GM19099 (cell line): ENCODE measurements around the gene PNCK.

Source experiments
- POLR2A ChIP-seq: IDR thresholded peaks from 3 replicates; pipeline ENCODE4 v1.6.1; 2011; ENCODE audit warnings: low read depth; ENCODE audit not compliant: insufficient read length; ENCODE audit errors: extremely low read depth

The PNCK gene

GRCh38 chrX:153687121-153688039, 13.8 kb upstream of the PNCK start, which contains the start of gene SLC6A8:
Gene SLC6A8 (plus strand): TSS chrX:153687926. CDS start chrX:153688575, 649 bp downstream.
- TF ChIP-seq POLR2A = no peak

- no peak for TF ChIP-seq POLR2A
These were observed 13.1 kb upstream of the PNCK start for GRCh38 chrX:153686711-153687110.

- no peak for TF ChIP-seq POLR2A
These were observed 12.4 kb upstream of the PNCK start for GRCh38 chrX:153685751-153686696.

DNA sequence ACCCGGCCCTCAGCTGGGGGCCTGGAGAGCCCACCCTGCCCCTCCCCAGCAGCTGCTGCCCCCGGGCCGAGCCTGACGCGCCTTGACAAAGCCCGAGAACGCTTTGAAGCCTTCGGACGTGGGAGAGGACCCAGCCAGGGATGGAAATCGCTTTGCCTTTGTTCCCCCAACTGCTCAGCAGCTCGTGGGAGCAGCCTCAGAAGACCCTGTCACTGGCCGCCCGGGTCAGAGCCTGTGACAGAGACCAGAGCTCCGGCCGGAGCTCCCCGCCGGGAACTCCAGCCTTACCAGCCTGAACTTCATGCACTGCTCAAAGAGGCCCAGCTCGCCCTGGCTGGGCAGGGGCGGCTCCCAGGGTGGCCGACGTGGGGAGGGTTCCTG, 11.5 kb upstream of the PNCK start:
- TF ChIP-seq POLR2A = no peak

- TF ChIP-seq POLR2A = no peak
These were observed 11.0 kb upstream of the PNCK start for GRCh38 chrX:153684467-153685155.

GRCh38 chrX:153681175-153681574, 7.6 kb upstream of the PNCK start:
- no peak for TF ChIP-seq POLR2A

GRCh38 chrX:153674219-153674851, 722 bp upstream of the PNCK start:
- TF ChIP-seq POLR2A = no peak

DNA sequence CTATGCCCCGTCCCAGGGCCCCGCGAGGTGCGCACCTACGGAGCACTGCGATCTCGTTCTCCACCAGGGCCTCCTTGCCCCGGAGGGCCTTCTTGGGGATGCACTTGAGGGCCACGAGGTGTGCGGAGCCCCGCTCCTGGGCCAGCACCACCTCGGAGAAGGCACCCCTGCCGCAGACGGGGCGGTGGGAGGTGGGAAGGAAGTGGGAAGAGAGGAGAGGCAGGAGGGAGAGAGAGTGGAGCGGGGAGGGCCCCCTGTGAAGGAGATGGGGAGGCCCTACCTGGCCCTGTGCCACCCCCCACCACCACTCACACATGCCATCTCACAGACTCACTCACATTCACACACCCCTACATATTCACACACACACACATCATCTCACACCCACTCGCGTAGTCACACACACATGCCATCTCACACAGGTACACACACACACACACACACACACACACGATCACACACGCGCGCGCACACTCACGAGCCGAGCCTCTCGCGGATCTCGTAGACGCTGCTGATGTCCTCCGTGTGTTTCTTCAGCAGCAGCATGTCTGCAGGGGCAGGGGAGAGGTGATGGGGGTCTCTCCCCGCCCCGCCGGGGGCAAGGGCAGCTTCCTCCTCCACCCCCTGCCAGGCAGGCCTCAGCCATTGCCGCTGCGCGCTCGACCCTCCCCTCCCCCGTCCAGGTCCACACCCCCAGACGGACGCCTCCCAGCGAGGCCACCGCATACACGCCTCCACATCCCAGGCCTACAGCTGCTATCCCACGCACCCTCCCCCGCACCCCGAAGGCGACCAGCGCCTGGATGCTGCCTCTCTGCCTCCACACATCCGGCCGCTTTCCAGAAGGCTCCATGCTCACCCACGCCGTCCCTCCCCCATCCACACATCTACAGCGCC, 834 bp downstream of the PNCK start:
- no peak for TF ChIP-seq POLR2A

- TF ChIP-seq POLR2A = no peak
These were observed 1.8 kb downstream of the PNCK start for GRCh38 chrX:153671589-153672530.

- TF ChIP-seq POLR2A = no peak
These were observed 2.6 kb downstream of the PNCK start for GRCh38 chrX:153670748-153671588.

DNA sequence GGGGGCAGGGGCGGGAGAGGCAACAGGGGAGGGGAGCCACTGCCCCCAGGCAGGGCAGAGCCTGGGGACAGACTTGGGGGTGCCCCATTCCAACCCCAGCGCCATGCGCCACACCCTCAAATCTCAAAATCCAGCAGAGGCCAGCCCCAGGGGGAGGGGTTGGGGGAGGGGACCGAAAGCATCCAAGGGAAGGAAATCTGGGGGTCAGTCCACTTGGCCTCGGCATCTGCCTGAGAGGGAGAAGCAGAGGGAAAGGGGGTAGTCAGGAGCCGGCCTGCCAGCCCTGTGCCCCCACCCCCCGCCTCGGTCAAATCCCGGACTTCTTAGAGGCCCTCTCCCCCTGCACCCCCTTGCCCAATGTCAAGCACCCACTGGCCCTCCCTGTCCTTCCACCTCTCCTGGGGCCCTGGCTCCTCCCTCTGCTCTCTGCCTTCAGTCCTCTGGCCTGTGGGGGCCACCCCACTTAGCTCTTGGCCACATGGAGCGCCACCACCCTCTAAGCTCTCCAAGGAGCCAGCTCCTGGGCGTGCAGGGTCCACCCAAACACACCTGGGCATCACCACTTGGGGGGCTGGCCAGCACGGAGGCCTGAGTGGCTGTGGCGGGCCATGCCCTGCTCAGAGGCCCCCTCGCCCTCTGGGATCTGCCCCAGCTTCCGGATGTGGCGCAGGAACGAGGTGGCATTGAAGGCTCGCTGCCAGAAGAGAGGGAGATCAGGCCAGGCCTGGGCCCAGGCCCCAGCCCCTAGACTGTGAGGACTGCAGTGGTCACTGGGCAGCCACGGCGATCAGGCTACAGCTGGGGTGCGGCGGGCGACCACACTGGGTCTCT, 3.5 kb downstream of the PNCK start:
- TF ChIP-seq POLR2A = no peak
